GM12878 (cell line): ENCODE measurements around the gene COL5A1. TPM values are rescaled to one million over a fixed set of nuclear protein-coding genes. Genes with fewer than 3 reads are reported as not detected.
"Not testable (repeated sequence)": the region's sequence is repeated elsewhere in the genome, so short reads cannot be mapped to it uniquely, and the experiment has no call there.

Experiments used
- ATAC-seq: fragments of 200-7000 bp; cut with Tn5 transposase; 3 replicates; pipeline ENCODE4 v1.9.1; 2020; ENCODE audit warnings: mild to moderate bottlenecking, moderate library complexity
- BruUV-seq: library from RNA; stranded (reverse); fragments of 400-500 nt; replicated peaks from 2 replicates; lab custom pipeline; 2021; lab: Mats Ljungman, UMichigan
- CTCF ChIA-PET: fragments of 300-600 bp; sonication (Branson Sonifier 250); formaldehyde crosslinking; extraction: SDS; loops from one replicate; lab custom pipeline; 2021; ENCODE audit warnings: inconsistent platforms; lab: Yijun Ruan, JAX
- POLR2A ChIA-PET: fragments of 350-600 bp; formaldehyde crosslinking; extraction: SDS; loops from one replicate; lab custom pipeline; 2021; ENCODE audit warnings: inconsistent platforms; lab: Charles Lee
- RAD21 ChIA-PET: fragments of 300-600 bp; sonication (Branson Sonifier 250); formaldehyde crosslinking; loops from one replicate; lab custom pipeline; 2023; ENCODE audit warnings: antibody characterized with exemption; ENCODE audit not compliant: unreplicated experiment; lab: Charles Lee
- SMC1A ChIA-PET: fragments of 300-600 bp; sonication (Branson Sonifier 250); formaldehyde crosslinking; loops from one replicate; lab custom pipeline; 2023; ENCODE audit not compliant: unreplicated experiment, uncharacterized antibody; lab: Charles Lee
- DNase-seq: peaks from one replicate; pipeline ENCODE4 v3.0.0-alpha.2; 2011; ENCODE audit warnings: low read depth, low spot score
- FAIRE-seq: peaks from 3 replicates; lab custom pipeline; 2011; peaks lifted over from hg19 to GRCh38; lab: Jason Lieb, UNC
- H2AFZ ChIP-seq: 2 replicates; pipeline ENCODE4 v1.6.0; 2011; ENCODE audit warnings: low read depth, low read length, control low read depth; ENCODE audit not compliant: control insufficient read depth
- H3K27ac ChIP-seq: 2 replicates; pipeline ENCODE4 v1.5.1; 2011; ENCODE audit warnings: control low read depth; ENCODE audit not compliant: control insufficient read depth, insufficient read depth
- H3K27me3 ChIP-seq, 2 experiments: replicated peaks in 1 of 2; 2 replicates each; pipeline versions ENCODE4 v1.6.0 to v1.6.1; 2011; ENCODE audit warnings: low read length in 1 of 2; ENCODE audit not compliant: control insufficient read depth in 2 of 2, insufficient read depth in 2 of 2
- H3K36me3 ChIP-seq, 2 experiments: 2 replicates each; pipeline ENCODE4 v1.5.1; 2011; ENCODE audit warnings: low read length in 1 of 2; ENCODE audit not compliant: control insufficient read depth in 2 of 2, insufficient read depth in 2 of 2
- H3K4me1 ChIP-seq: 2 replicates; pipeline ENCODE4 v1.6.1; 2011; ENCODE audit warnings: mild to moderate bottlenecking, low read length, moderate library complexity, mixed read lengths; ENCODE audit not compliant: control insufficient read depth, insufficient read depth
- H3K4me2 ChIP-seq: 2 replicates; pipeline ENCODE4 v1.6.0; 2011; ENCODE audit warnings: control low read depth; ENCODE audit not compliant: control insufficient read depth, insufficient read depth
- H3K4me3 ChIP-seq: fragments of 200-600 bp; sonication (generic); 2 replicates; pipeline ENCODE4 v1.5.1; 2016
- H3K79me2 ChIP-seq: 2 replicates; pipeline ENCODE4 v1.6.0; 2011; ENCODE audit warnings: low read length; ENCODE audit not compliant: control insufficient read depth, insufficient read depth
- H3K9ac ChIP-seq: 2 replicates; pipeline ENCODE4 v1.8.0; 2011; ENCODE audit warnings: low read length, control low read depth, mixed read lengths; ENCODE audit not compliant: control insufficient read depth, insufficient read depth
- H3K9me3 ChIP-seq: replicated peaks from 3 replicates; pipeline ENCODE4 v1.5.1; 2011; ENCODE audit warnings: mild to moderate bottlenecking, low read length; ENCODE audit not compliant: control insufficient read depth, insufficient read depth
- H4K20me1 ChIP-seq: 2 replicates; pipeline ENCODE4 v1.6.0; 2011; ENCODE audit not compliant: control insufficient read depth, insufficient read depth
- E2F4 ChIP-seq: IDR thresholded peaks from 2 replicates; pipeline ENCODE4 v1.6.1; 2012; ENCODE audit warnings: low read depth, low read length, improper control_type of control experiment
- HDAC6 ChIP-seq: fragments of 200-600 bp; sonication (generic); IDR thresholded peaks from one replicate; pipeline ENCODE4 v1.8.0; 2017; ENCODE audit warnings: antibody characterized with exemption; ENCODE audit not compliant: unreplicated experiment
- NFXL1 ChIP-seq: fragments of 450-650 bp; IDR thresholded peaks from 2 replicates; pipeline ENCODE4 v1.6.1; 2017; ENCODE audit warnings: antibody characterized with exemption, mild to moderate bottlenecking, borderline replicate concordance
- PML ChIP-seq: IDR thresholded peaks from 2 replicates; pipeline ENCODE4 v1.6.1; 2012; ENCODE audit warnings: low read length, inconsistent platforms
- REST ChIP-seq: IDR thresholded peaks from 2 replicates; pipeline ENCODE4 v1.6.1; 2012; ENCODE audit warnings: mild to moderate bottlenecking, low read depth, low read length
- SMC3 ChIP-seq: IDR thresholded peaks from 2 replicates; pipeline ENCODE4 v1.6.1; 2011; ENCODE audit warnings: low read length, improper control_type of control experiment, borderline replicate concordance
- ZBTB33 ChIP-seq: fragments of 450-650 bp; IDR thresholded peaks from 2 replicates; pipeline ENCODE4 v1.6.1; 2017; ENCODE audit warnings: mild to moderate bottlenecking
- WGBS: methylation state at CpG from one replicate; pipeline ENCODE4 v1.1.6; 2016; ENCODE audit warnings: low lambda C conversion rate; ENCODE audit not compliant: insufficient replicate concordance, insufficient coverage; ENCODE audit errors: missing lambda C conversion rate; 5-methylcytosine and 5-hydroxymethylcytosine counted together
- in situ Hi-C: fragments of 300-500 bp; cut with MboI; formaldehyde crosslinking; loops from 9 replicates; pipeline ENCODE4 v1.14.3; 2018; ENCODE audit warnings: mixed read lengths
- intact Hi-C: fragments of 100-400 bp; cut with micrococcal nuclease; formaldehyde crosslinking; loops from one replicate; pipeline ENCODE4 v1.14.2; 2022; ENCODE audit not compliant: unreplicated experiment
- polyA plus RNA-seq, 11 experiments: library from polyadenylated mRNA; depleted of rRNA in 4 of 11; unstranded in 6 of 11; stranded (reverse) in 5 of 11; fragments of >200 nt; fragmentation: Nextera tagmentation in 4 of 11; fragmentation: Illumina TruSeq in 1 of 11; extraction: Ambion mirVana in 4 of 11; extraction: Trizol in 1 of 11; gene quantifications; 1 replicate in 1 of 11; 2 replicates in 10 of 11; pipeline versions ENCODE4 v1.2.1 to v1.2.3, GENCODE V29; 2011 to 2016; ENCODE audit warnings: inconsistent platforms in 2 of 11, missing spikeins in 2 of 11, low read depth in 1 of 11
- total RNA-seq, 4 experiments: library from RNA; depleted of rRNA in 3 of 4; stranded (reverse); fragments of >200 nt in 3 of 4; fragmentation: Illumina TruSeq in 1 of 4; extraction: Trizol in 1 of 4; gene quantifications; 2 replicates each; pipeline versions ENCODE4 v1.2.1 to v1.2.3, GENCODE V29; 2013 to 2021

The COL5A1 gene
- total and polyA plus RNA-seq, 10 of the 15 experiments (the other 5 are each of a cell fraction or from before 2014, with no cell fraction given), result under 0.01 to 0.15 (median 0.13) TPM; not detected in 4

- H2AFZ ChIP-seq, H3K79me2 ChIP-seq, H3K9ac ChIP-seq, DNase-seq, H3K9me3 ChIP-seq, H3K4me3 ChIP-seq, H3K27me3 ChIP-seq, ATAC-seq, BruUV-seq, H3K36me3 ChIP-seq, in situ Hi-C loops, FAIRE-seq, H3K4me2 ChIP-seq, H4K20me1 ChIP-seq, POLR2A ChIA-PET: not testable (repeated sequence)
- 68% methylated on average over 2 of the region's 2 CpGs for WGBS
- ChIA-PET RAD21 (interaction anchor here (0.7 to 1.8 kb wide), 5 partner anchors 72 to 158 kb away, joined by 3 to 6 read pairs (median 5); no protein-coding TSS in a partner anchor), CTCF (interaction anchor here (0.7 to 2.3 kb wide), 6 partner anchors 75 to 168 kb away, joined by 3 to 18 read pairs (median 4); no protein-coding TSS in a partner anchor), SMC1A (interaction anchor here (1.2 to 2.4 kb wide), 4 partner anchors 11 to 79 kb away, joined by 4 to 15 read pairs (median 6); no protein-coding TSS in a partner anchor)
- TF ChIP-seq PML, result 0 out of 2 replicates have a peak, but pooled peaks have one; percentile 4
- intact Hi-C loops, result loop anchor here (5.0 kb wide), 1 partner anchor 130 kb away; no protein-coding TSS in a partner anchor
- H3K4me1 ChIP-seq, result peaks cover 22% of the 10 kb centered on the region
- H3K27ac ChIP-seq, result peak overlapping the region; percentile 94
These were observed 215.8 kb downstream of the COL5A1 start for GRCh38 chr9:134857451-134857850.

- ChIA-PET RAD21 (interaction anchor here (0.7 to 1.8 kb wide), 12 partner anchors 10 to 160 kb away, joined by 3 to 8 read pairs (median 4); no protein-coding TSS in a partner anchor), SMC1A (interaction anchor here (1.0 to 2.4 kb wide), 8 partner anchors 10 to 123 kb away, joined by 3 to 15 read pairs (median 4); no protein-coding TSS in a partner anchor), CTCF (interaction anchor here (0.7 to 2.3 kb wide), 13 partner anchors 10 to 161 kb away, joined by 3 to 18 read pairs (median 4); no protein-coding TSS in a partner anchor), POLR2A (no interaction called here)
- H3K27ac ChIP-seq, result peak overlapping the region; percentile 94
- H3K9ac ChIP-seq, result peak overlapping the region; percentile 43
- no peaks in the 10 kb centered on the region for H3K36me3 ChIP-seq
- no TSS peak for BruUV-seq
- H2AFZ ChIP-seq, result peak overlapping the region; percentile 86
- no peaks in the 10 kb centered on the region for H4K20me1 ChIP-seq
- peak overlapping the region; percentile 64 for H3K4me2 ChIP-seq
- peak; percentile 93 for FAIRE-seq
- no peaks in the 10 kb centered on the region; the same call in 1 of the 3 replicates for H3K9me3 ChIP-seq
- WGBS, result 2% methylated on average over 11 of the region's 11 CpGs
- H3K27me3 ChIP-seq, result no peaks in the 10 kb centered on the region
- in situ Hi-C loops (no loop called here), intact Hi-C loops (loop anchor here (5.0 kb wide), 1 partner anchor 129 kb away; no protein-coding TSS in a partner anchor)
- peak; percentile 76 for DNase-seq
- H3K79me2 ChIP-seq, result no peaks in the 10 kb centered on the region
- peaks cover 19% of the 10 kb centered on the region for H3K4me1 ChIP-seq
- peak overlapping the region; percentile 42; the same call in 1 of the 2 replicates for H3K4me3 ChIP-seq
- peak; percentile 95 for ATAC-seq
- no peak for TF ChIP-seq REST
- peak; percentile 61 for TF ChIP-seq SMC3
- TF ChIP-seq NFXL1, result no peak
- no peak for TF ChIP-seq HDAC6
- TF ChIP-seq E2F4, result no peak
- TF ChIP-seq ZBTB33, result no peak
These were observed 216.6 kb downstream of the COL5A1 start for GRCh38 chr9:134858051-134858841.
